Mammary epithelial cell (primary cell): Measurements from ENCODE around the gene RNF41.

ENCODE experiments used
- EZH2 ChIP-seq: IDR thresholded peaks from 2 replicates; pipeline ENCODE4 v1.6.1; 2012; ENCODE audit warnings: low read length, inconsistent platforms, borderline replicate concordance
- TF ChIP-seq, protein P1 (sequence below), 2 donors: IDR thresholded peaks in 1 of 2; conservative IDR thresholded peaks in 1 of 2; 2 replicates each; pipeline ENCODE4 v1.5.1; 2011 to 2012; ENCODE audit warnings: inconsistent platforms in 2 of 2, low read length in 2 of 2, mild to moderate bottlenecking in 2 of 2, control low read depth in 1 of 2, low read depth in 1 of 2; ENCODE audit not compliant: insufficient read depth in 1 of 2; ENCODE audit errors: extremely low read depth in 1 of 2

DNA sequence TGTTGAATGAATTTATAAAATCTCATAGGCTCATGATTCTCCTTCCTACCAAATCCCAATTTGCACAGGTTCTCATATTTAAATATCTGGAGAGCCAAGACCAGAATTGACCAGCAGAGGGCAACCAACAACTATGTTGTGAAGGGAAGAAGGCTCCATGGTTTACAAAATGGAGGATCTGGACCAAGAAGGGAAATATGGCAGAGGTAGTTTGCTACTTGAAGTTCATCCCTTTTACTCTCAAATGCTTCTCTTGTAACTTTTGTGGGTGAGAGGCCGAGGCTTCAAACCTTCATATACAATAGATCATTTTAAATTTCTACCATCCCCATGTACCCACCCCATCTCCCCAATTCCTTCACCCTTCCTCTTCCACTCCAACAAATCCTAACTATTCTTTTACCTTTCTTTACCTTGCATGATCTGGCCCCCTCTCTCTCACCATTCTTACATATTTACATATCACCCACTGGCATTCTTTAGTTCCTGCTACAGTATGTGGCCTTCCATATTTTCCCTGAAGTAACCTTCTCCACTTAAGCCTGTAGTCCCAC lies 28.6 kb downstream of the RNF41 start:
- TF ChIP-seq, protein P1, sequence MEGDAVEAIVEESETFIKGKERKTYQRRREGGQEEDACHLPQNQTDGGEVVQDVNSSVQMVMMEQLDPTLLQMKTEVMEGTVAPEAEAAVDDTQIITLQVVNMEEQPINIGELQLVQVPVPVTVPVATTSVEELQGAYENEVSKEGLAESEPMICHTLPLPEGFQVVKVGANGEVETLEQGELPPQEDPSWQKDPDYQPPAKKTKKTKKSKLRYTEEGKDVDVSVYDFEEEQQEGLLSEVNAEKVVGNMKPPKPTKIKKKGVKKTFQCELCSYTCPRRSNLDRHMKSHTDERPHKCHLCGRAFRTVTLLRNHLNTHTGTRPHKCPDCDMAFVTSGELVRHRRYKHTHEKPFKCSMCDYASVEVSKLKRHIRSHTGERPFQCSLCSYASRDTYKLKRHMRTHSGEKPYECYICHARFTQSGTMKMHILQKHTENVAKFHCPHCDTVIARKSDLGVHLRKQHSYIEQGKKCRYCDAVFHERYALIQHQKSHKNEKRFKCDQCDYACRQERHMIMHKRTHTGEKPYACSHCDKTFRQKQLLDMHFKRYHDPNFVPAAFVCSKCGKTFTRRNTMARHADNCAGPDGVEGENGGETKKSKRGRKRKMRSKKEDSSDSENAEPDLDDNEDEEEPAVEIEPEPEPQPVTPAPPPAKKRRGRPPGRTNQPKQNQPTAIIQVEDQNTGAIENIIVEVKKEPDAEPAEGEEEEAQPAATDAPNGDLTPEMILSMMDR (conservative IDR thresholded peaks at IDR 0.05 in 1 of 2, IDR thresholded peaks at IDR 0.05 in 1 of 2; ENCODE audit: extremely low read depth in 1 of 2, insufficient read depth in 1 of 2, low read depth in 1 of 2, low read length in 2 of 2): peak; percentile 76 to 79
- TF ChIP-seq EZH2: no peak
